Mononuclear cell (primary cell): ENCODE data around the gene CMSS1. TPM values are rescaled to one million over a fixed set of nuclear protein-coding genes. Genes with fewer than 3 reads are reported as not detected.

ENCODE experiments used
- H3K27me3 ChIP-seq: 2 replicates; pipeline ENCODE4 v1.6.0; 2011; ENCODE audit warnings: low read length, control low read depth; ENCODE audit not compliant: insufficient read depth
- H3K4me1 ChIP-seq: 2 replicates; pipeline ENCODE4 v1.5.1; 2011; ENCODE audit warnings: mild to moderate bottlenecking, low read length, control low read depth; ENCODE audit not compliant: insufficient read depth
- H3K4me3 ChIP-seq: 2 replicates; pipeline ENCODE4 v1.5.1; 2011; ENCODE audit warnings: mild to moderate bottlenecking, low read length, moderate library complexity
- H3K9me3 ChIP-seq: 2 replicates; pipeline ENCODE4 v1.5.1; 2011; ENCODE audit warnings: low read depth, mild to moderate bottlenecking, control low read depth, low read length
- total RNA-seq: library from RNA; depleted of rRNA; stranded (reverse); fragments of >200 nt; gene quantifications from one replicate; pipeline ENCODE4 v1.2.3, GENCODE V29; 2012

CMSS1 gene
- total RNA-seq, 1 donor, result 4.6 TPM

DNA sequence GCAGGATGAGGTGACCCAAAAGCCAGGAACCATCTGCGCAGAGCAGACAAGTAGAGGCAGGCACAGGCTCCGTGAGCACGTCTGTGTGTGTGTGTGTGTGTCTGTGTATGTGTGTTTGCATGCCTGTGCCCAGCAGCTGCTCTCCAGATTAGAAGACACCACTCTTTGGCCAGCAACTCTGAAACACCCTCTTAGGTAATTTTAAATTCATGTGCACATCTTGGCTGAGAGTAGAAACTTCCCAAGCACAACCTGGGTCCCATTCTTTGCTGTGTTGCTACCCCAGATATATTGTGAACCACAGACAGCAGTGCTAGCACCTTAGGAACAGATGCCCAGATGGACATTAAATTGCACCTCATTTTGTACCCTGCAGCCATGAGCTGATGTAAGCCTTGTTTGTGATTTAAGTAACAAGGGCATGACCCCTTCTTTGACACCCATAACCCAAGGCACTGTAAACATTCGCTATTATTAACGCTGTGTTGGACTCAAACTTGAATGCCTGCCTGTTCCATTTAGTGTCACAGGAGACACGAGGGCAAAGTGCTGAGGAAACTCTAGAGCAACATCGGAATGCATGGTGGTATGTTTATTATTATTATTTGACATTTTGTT is 296.9 kb downstream of the CMSS1 start, which contains the start of gene FILIP1L:
Gene FILIP1L, minus strand, starts transcription at position 89 of the 618 bp plus-strand sequence.
- Histone ChIP-seq H3K4me1 (no peaks in the 10 kb centered on the region), H3K27me3 (no peaks in the 10 kb centered on the region), H3K4me3 (no peak within 1 kb of the TSS), H3K9me3 (no peaks in the 10 kb centered on the region)

DNA sequence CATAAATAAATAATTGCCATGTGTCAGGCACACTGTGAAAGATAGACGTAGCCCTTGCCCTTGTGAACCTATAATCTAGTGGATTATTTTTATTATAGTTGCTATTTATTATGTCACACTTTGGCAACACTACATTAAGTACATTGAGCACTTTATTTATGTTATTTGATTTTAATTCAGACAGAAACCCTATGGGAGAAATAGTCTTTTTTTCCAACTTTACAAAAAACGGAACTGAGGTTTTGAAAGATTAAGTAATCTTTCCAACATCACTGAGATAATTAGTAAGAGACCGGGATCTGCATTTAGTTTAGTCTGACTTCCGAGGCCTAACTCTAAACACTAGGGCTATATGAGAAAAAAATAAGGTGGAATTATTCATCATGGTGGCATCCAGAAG is 299.4 kb downstream of the CMSS1 start:
- Histone ChIP-seq H3K4me3 (no peak overlapping the region), H3K27me3 (no peaks in the 10 kb centered on the region), H3K9me3 (no peaks in the 10 kb centered on the region), H3K4me1 (no peaks in the 10 kb centered on the region)

DNA sequence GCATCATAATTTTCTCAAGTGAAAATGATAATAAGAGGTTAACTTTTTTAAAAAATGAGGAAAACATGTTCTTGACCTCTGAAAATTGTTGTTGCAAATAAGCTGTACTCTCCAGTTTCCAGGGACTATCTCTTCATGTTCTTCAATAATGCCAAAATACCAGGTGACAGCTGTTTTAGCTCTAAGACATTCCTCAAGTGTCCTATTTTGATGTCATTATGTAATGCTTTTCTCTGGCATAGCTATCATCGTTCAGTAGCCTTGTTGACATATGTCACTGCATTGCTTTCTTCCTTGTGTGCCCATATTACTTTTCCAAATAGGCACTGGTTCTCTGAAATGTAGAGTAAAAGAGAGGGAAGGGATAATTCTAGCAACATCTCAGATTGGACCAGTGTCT is 302.4 kb downstream of the CMSS1 start:
- no peaks in the 10 kb centered on the region for H3K27me3 ChIP-seq
- no peaks in the 10 kb centered on the region for H3K9me3 ChIP-seq
- H3K4me1 ChIP-seq, result no peaks in the 10 kb centered on the region
- H3K4me3 ChIP-seq, result no peak overlapping the region

DNA sequence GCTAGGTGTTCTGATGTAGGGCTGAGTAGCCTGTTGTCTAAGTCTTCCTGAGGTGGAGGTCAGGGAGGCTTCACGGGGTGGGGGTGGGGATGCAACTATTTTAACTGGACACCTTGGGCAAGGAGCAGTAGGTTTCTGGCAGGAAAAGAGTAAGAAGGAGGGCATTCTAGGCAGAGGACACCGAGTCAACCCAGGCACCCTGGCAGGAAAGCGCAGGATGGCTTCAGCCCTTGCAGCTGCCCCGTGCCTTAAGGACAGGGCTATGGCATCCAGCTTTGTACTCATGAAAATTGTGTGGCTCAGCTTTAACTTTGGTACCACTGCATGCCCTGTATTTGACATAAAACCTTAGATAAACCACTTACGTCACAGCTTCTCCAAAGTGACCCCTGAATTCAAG is 303.0 kb downstream of the CMSS1 start:
- Histone ChIP-seq H3K27me3 (no peaks in the 10 kb centered on the region), H3K4me3 (no peak overlapping the region), H3K9me3 (no peaks in the 10 kb centered on the region), H3K4me1 (no peaks in the 10 kb centered on the region)

DNA sequence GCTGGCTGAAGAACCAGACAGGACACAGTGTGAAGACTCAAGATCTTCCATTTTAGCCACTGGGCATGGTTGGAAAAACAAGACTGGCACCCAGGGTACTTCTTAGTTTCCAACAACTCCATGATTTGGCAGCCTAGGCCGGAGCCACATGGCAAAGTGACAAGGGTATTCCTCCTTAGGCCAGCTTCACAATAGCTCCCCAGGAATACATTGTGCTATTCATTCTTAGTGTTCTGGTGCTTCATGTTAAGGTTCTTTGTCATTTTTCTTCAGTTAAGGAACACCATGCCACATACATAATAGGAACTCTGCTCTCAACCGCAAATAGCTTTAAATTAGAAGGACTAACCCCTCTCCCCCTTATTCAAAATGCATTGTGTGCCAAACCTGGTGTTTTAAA is 304.7 kb downstream of the CMSS1 start:
- no peak overlapping the region for H3K4me3 ChIP-seq
- no peaks in the 10 kb centered on the region for H3K27me3 ChIP-seq
- H3K4me1 ChIP-seq, result no peaks in the 10 kb centered on the region
- H3K9me3 ChIP-seq, result no peaks in the 10 kb centered on the region

DNA sequence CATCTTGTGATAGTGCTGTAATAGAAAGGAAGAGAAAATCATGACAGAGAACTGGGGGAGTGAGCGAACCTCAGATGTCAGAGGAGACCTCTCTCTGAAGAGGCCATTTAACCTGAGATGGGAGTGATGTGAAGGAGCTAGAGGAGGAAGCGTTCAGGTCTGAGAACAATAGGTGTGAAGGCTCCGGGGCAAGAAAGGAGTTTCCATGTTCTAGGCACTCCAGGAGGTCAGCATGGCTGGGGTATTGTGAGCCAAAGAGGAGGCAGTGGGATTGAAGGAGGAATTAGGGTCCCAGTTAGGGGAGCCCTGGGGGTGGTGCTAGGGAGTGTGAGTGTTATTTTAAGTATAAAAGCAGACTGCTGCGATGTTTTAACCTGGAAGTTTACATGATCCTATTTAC is 305.4 kb downstream of the CMSS1 start:
- Histone ChIP-seq H3K9me3 (no peaks in the 10 kb centered on the region), H3K4me3 (no peak overlapping the region), H3K27me3 (no peaks in the 10 kb centered on the region), H3K4me1 (no peaks in the 10 kb centered on the region)

DNA sequence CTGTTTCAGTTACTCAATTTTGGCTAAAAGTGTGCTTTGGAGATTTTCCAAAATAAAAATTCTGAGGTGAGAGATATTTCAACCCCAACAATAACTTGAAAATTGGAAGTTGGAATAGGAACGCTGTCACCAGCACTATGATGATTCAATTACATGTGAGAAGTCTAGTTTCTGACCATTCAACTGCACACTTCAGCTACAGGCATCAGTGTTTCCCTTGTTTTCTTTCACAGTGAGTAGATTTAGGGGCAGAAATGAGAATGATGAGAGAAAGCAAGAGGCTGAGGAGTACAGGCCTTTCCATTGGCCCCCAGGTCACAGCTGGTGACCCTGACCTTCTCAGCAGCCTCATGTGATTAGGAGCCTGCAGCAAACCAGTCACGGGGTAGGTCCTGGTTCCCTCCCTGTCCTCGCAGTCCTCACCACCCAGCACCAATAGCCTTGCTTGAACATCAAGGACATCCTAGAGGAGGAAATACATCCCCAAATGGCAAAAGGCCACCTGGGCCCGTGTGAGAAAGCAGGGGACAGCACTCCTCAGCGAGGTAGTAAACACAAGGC is 306.6 kb downstream of the CMSS1 start:
- H3K27me3 ChIP-seq, result no peaks in the 10 kb centered on the region
- H3K9me3 ChIP-seq, result no peaks in the 10 kb centered on the region
- no peaks in the 10 kb centered on the region for H3K4me1 ChIP-seq
- no peak overlapping the region for H3K4me3 ChIP-seq

DNA sequence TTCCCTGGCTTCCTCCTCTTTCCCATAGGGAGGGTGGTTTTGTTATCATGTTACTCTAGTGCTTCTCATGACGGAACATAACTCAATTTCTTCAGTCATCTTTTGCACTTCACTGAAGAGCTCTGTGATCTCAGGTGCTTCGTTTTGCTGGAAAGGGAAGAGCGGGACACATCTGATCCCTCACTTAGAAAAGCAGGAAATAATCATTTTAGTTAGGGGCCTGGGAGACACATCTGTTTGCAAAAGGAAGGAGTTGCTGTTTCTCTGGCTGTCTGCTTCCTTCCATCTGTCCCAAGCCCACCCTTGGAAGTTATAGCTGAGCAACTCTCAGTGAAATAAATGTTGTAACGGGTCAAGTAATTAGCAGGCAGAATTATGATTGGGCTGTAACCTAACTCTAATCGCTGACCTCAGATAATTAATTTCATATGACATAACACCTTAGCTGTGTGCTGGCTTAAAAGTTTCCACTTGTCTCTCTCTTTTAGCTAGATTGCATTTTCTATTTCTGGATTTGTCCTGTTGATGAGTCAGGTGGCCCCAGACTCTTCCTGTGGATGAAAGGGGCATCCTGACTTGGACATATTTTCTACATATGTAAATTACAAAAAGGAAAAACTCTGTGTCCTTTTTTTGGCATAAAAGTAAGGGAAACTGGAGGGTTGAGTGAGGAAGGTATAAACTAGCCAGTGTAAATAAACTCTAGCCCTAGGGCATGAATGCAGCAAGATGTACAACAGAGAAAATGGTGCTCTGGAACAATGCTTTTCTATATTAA is 307.7 kb downstream of the CMSS1 start:
- H3K4me1 ChIP-seq, result no peaks in the 10 kb centered on the region
- H3K9me3 ChIP-seq, result no peaks in the 10 kb centered on the region
- H3K27me3 ChIP-seq, result no peaks in the 10 kb centered on the region
- H3K4me3 ChIP-seq, result no peak overlapping the region

DNA sequence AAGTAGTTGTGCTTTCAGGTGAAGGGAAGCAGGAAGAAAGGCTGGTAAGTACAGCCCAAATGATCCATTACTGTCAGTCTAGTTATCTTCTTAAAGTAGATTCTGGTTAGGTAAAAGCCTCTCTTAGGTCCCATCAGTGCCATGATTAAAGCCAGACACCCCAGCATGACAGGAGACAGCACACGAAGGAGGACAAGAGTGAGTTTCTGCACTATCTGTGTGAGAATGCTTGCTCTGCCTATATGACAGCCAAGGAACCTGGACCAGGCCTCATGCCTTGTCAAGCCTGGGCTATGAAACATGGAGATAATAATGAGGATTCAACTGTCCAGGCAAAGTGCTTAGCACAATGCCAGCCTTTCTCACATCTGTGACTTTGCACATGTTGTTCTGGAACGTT is 310.1 kb downstream of the CMSS1 start:
- Histone ChIP-seq H3K4me1 (no peaks in the 10 kb centered on the region), H3K9me3 (no peaks in the 10 kb centered on the region), H3K27me3 (no peaks in the 10 kb centered on the region)

DNA sequence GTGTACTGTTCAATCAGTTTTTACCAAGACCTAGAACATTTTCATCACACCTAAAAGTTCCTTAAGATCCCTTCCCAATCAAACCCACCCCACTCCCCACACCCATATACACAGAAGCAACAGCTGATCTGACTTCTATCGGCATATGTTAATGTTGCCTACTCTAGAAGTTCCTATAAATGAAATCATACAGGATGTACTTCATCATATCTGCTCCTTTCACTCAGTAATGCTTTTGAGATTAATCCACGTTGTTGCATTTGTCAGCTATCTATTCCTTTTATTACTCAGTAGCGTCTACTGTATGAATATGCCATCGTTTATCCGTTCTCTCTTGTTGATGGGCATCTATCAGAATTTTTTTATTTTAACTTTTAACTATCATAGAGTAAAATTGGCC is 310.9 kb downstream of the CMSS1 start:
- no peaks in the 10 kb centered on the region for H3K4me1 ChIP-seq
- H3K9me3 ChIP-seq, result no peaks in the 10 kb centered on the region
- H3K4me3 ChIP-seq, result no peak overlapping the region
- no peaks in the 10 kb centered on the region for H3K27me3 ChIP-seq

More for the DNA sequence above, 310.1 kb downstream of the CMSS1 start:
- H3K4me3 ChIP-seq, result no peak overlapping the region

DNA sequence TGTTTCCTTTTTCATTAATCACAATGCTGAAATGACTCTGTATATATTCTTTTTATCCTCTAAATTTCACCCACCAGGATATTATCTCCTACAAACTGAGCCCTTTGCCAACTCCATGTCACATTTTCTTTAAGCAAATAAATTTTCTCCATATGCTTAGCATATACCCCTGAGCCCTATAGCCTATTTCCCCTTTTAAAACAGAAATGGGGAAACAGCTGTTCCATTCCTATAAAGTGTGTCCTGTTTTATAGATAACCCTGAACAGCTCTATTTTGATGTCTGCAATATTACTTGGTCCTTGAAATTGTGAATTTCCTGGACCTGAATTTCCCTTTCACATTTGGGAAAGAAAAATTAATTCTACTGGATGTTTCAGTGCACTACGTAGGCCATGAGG is 312.3 kb downstream of the CMSS1 start:
- H3K9me3 ChIP-seq, result no peaks in the 10 kb centered on the region
- H3K4me1 ChIP-seq, result no peaks in the 10 kb centered on the region
- no peak overlapping the region for H3K4me3 ChIP-seq
- H3K27me3 ChIP-seq, result no peaks in the 10 kb centered on the region

DNA sequence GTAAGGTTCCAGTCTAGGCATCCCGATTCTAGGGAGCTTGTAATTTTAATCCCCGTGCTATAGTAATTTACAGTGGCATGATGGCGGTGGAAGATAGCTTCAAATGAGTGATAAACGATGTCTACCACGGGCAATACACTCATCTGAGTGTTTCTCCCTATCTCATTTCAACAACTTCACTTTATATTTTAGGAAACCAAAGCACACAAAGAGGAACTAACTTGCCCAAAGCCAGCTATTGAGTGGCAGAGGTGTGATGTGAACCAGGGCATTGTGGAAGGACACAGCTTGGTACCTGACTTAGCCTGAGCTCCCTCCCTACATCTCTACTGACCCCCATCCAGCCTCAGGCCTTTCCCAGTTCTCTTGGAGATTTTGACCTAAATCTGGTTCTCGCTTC is 313.6 kb downstream of the CMSS1 start:
- Histone ChIP-seq H3K4me1 (no peaks in the 10 kb centered on the region), H3K4me3 (no peak overlapping the region), H3K9me3 (no peaks in the 10 kb centered on the region), H3K27me3 (no peaks in the 10 kb centered on the region)

DNA sequence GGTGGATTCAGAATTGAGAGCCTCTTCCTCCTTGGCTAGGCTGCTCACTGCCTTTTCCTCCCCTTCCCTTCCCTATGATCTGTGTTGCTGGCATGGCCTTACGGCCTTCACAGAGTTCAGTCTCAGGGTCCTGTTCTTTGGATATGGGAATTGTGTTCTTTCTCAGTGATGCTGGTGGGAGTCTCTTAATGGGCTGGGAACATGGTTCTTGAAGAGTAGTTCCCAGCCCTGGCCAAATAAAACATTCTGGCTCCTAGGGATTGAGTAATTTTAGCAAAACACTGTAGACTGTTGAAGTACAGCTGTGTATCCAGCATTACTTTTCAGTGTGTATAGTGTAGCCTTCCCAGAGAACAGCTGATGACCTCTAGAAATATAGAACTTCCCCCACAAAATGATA is 319.3 kb downstream of the CMSS1 start:
- Histone ChIP-seq H3K27me3 (no peaks in the 10 kb centered on the region), H3K9me3 (no peaks in the 10 kb centered on the region), H3K4me3 (no peak overlapping the region), H3K4me1 (no peaks in the 10 kb centered on the region)

DNA sequence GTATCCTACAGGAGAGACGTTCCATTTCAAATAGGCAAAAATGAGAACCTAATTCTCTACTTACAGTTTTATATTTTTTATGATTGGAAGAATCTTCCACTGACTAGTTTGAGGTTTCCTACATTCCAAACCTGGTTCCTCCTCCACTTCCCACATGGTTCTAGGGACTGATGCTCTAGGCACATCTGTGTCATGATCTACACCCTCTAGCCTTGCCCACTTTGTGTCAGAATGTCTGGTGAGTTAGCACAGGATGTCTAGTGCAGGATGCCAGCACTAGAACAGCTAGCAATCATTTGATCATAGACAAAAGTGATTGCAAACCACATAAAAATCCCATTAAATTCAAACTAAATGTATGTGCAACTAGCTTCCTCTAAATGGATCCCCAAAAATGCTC is 323.3 kb downstream of the CMSS1 start:
- no peaks in the 10 kb centered on the region for H3K27me3 ChIP-seq
- no peaks in the 10 kb centered on the region for H3K4me1 ChIP-seq
- peaks cover 10% of the 10 kb centered on the region for H3K9me3 ChIP-seq
- no peak overlapping the region for H3K4me3 ChIP-seq

DNA sequence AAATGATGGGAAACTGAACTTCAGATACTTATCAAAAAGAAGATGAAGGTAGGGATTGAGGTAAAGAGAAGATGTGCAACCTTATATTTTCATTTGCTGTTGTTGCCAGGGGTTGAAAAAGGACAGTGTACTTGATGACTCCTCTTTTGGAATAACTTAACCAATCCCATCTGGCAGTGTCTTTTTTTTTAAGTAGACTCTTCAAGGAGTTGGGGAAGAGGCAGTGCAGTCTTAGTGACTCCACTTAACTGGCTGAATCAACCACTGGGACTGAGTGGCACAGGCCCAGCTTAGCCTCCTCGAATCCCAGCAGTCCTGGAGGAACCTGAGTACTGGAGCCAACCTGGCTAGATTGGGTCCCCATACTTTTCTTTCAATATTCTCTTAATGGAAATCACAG is 323.9 kb downstream of the CMSS1 start:
- Histone ChIP-seq H3K27me3 (no peaks in the 10 kb centered on the region), H3K4me3 (no peak overlapping the region), H3K4me1 (no peaks in the 10 kb centered on the region), H3K9me3 (peaks cover 10% of the 10 kb centered on the region)
